H1 (cell line): ENCODE measurements around the gene ENPP6. TPM values are rescaled to one million over a fixed set of nuclear protein-coding genes. Genes with fewer than 3 reads are reported as not detected.

Source experiments
- CTCF ChIA-PET: fragments of 300-600 bp; sonication (Branson Sonifier 250); formaldehyde crosslinking; loops from one replicate; lab custom pipeline; 2021; ENCODE audit not compliant: partially characterized antibody; lab: Charles Lee
- POLR2A ChIA-PET: fragments of 300-600 bp; sonication (Branson Sonifier 250); formaldehyde crosslinking; loops from one replicate; lab custom pipeline; 2021; ENCODE audit warnings: inconsistent platforms; ENCODE audit not compliant: partially characterized antibody; lab: Charles Lee
- DNase-seq, 2 experiments: peaks; one replicate each; pipeline versions ENCODE4 v3.0.0 to v3.0.0-alpha.2; 2010 to 2022; ENCODE audit warnings: low spot score in 2 of 2, low read depth in 1 of 2, mixed read lengths in 1 of 2
- FAIRE-seq: peaks from 2 replicates; lab custom pipeline; 2011; peaks lifted over from hg19 to GRCh38; lab: Jason Lieb, UNC
- H2AFZ ChIP-seq: 2 replicates; pipeline ENCODE4 v1.8.1; 2012; ENCODE audit warnings: low read length, inconsistent platforms
- H2AK5ac ChIP-seq: 2 replicates; pipeline ENCODE4 v1.6.1; 2013; ENCODE audit warnings: low read depth, low read length
- H2BK120ac ChIP-seq: replicated peaks from 2 replicates; pipeline ENCODE3; 2013; ENCODE audit warnings: low read depth, low read length, inconsistent platforms
- H2BK12ac ChIP-seq: 2 replicates; pipeline ENCODE4 v1.6.1; 2013; ENCODE audit warnings: low read depth, low read length
- H2BK15ac ChIP-seq: 2 replicates; pipeline ENCODE4 v1.6.1; 2013; ENCODE audit warnings: low read length
- H2BK20ac ChIP-seq: 2 replicates; pipeline ENCODE4 v1.6.1; 2013; ENCODE audit warnings: low read length
- H2BK5ac ChIP-seq: 2 replicates; pipeline ENCODE4 v1.6.1; 2013; ENCODE audit warnings: low read depth, low read length
- H3K14ac ChIP-seq: 2 replicates; pipeline ENCODE4 v1.6.1; 2013; ENCODE audit warnings: inconsistent platforms; ENCODE audit not compliant: insufficient read length
- H3K18ac ChIP-seq: 2 replicates; pipeline ENCODE4 v1.6.1; 2013; ENCODE audit warnings: low read length; ENCODE audit errors: extremely low read depth
- H3K23ac ChIP-seq: 2 replicates; pipeline ENCODE4 v1.6.1; 2013; ENCODE audit warnings: inconsistent platforms; ENCODE audit not compliant: insufficient read length
- H3K23me2 ChIP-seq: 2 replicates; pipeline ENCODE4 v1.6.1; 2013; ENCODE audit warnings: low read depth, low read length
- H3K27ac ChIP-seq: 2 replicates; pipeline ENCODE4 v1.6.1; 2011; ENCODE audit warnings: low read depth, low read length, inconsistent platforms
- H3K27me3 ChIP-seq, 4 experiments: replicated peaks in 1 of 4; 1 replicate in 1 of 4; 2 replicates in 3 of 4; pipeline versions ENCODE4 v1.6.1 to v1.8.1; 2011 to 2013; ENCODE audit warnings: low read length in 3 of 4, mild to moderate bottlenecking in 3 of 4, inconsistent platforms in 2 of 4, mixed read lengths in 2 of 4, moderate library complexity in 1 of 4; ENCODE audit not compliant: control insufficient read depth in 3 of 4, insufficient read depth in 3 of 4; ENCODE audit errors: extremely low read depth in 1 of 4
- H3K36me3 ChIP-seq, 4 experiments: 2 replicates each; pipeline versions ENCODE4 v1.6.1 to v1.8.1; 2011 to 2013; ENCODE audit warnings: mild to moderate bottlenecking in 4 of 4, low read length in 3 of 4, moderate library complexity in 2 of 4, control low read depth in 1 of 4, inconsistent platforms in 1 of 4; ENCODE audit not compliant: insufficient read depth in 4 of 4, control insufficient read depth in 2 of 4
- H3K4ac ChIP-seq: replicated peaks from 2 replicates; pipeline ENCODE3; 2013; ENCODE audit warnings: low read length, low read depth, mixed read lengths, inconsistent platforms; ENCODE audit not compliant: insufficient read length
- H3K4me1 ChIP-seq, 4 experiments: replicated peaks in 1 of 4; 1 replicate in 1 of 4; 2 replicates in 3 of 4; pipeline versions ENCODE4 v1.6.1 to v1.8.1; 2011 to 2013; ENCODE audit warnings: low read length in 3 of 4, inconsistent platforms in 2 of 4, mixed read lengths in 1 of 4; ENCODE audit not compliant: insufficient read depth in 4 of 4, control insufficient read depth in 3 of 4
- H3K4me2 ChIP-seq, 2 experiments: 2 replicates each; pipeline versions ENCODE4 v1.6.1 to v1.8.1; 2011 to 2013; ENCODE audit warnings: low read depth in 2 of 2, low read length in 2 of 2, control low read depth in 1 of 2, inconsistent platforms in 1 of 2, mild to moderate bottlenecking in 1 of 2; ENCODE audit not compliant: insufficient read depth in 1 of 2
- H3K4me3 ChIP-seq, 4 experiments: fragments of 200-600, 300-600 bp in 1 of 4; sonication (generic), shearing (Covaris generic), sonication (Bioruptor Twin) in 1 of 4; 2 replicates each; pipeline versions ENCODE4 v1.5.1 to v1.8.1; 2011 to 2016; ENCODE audit warnings: low read length in 4 of 4, low read depth in 3 of 4, control low read depth in 2 of 4, inconsistent platforms in 2 of 4, mild to moderate bottlenecking in 2 of 4, mixed read lengths in 1 of 4, moderate library complexity in 1 of 4; ENCODE audit not compliant: insufficient read depth in 2 of 4; ENCODE audit errors: extremely low read depth in 1 of 4
- H3K56ac ChIP-seq: replicated peaks from 2 replicates; pipeline ENCODE3; 2013; ENCODE audit warnings: low read depth, mild to moderate bottlenecking, mixed read lengths, low read length, inconsistent platforms; ENCODE audit not compliant: insufficient read length
- H3K79me1 ChIP-seq: 2 replicates; pipeline ENCODE4 v1.6.1; 2013; ENCODE audit warnings: low read depth, low read length, control low read depth
- H3K79me2 ChIP-seq, 2 experiments: 2 replicates each; pipeline versions ENCODE4 v1.6.1 to v1.8.1; 2012 to 2013; ENCODE audit warnings: low read length in 2 of 2, mild to moderate bottlenecking in 2 of 2, inconsistent platforms in 1 of 2; ENCODE audit not compliant: insufficient read depth in 2 of 2, control insufficient read depth in 1 of 2
- H3K9ac ChIP-seq, 4 experiments: replicated peaks in 1 of 4; 1 replicate in 1 of 4; 2 replicates in 3 of 4; pipeline versions ENCODE4 v1.6.1 to v1.8.1; 2011 to 2013; ENCODE audit warnings: low read depth in 3 of 4, low read length in 3 of 4, control low read depth in 2 of 4, mild to moderate bottlenecking in 2 of 4, moderate library complexity in 2 of 4, inconsistent platforms in 1 of 4; ENCODE audit errors: extremely low read depth in 1 of 4
- H3K9me3 ChIP-seq, 2 experiments: 2 replicates each; pipeline versions ENCODE4 v1.6.1 to v1.8.1; 2012 to 2013; ENCODE audit warnings: mild to moderate bottlenecking in 2 of 2, moderate library complexity in 2 of 2, control low read depth in 1 of 2, inconsistent platforms in 1 of 2, low read depth in 1 of 2, low read length in 1 of 2, mixed read lengths in 1 of 2; ENCODE audit not compliant: insufficient read depth in 2 of 2
- H4K20me1 ChIP-seq, 2 experiments: replicated peaks in 1 of 2; 2 replicates each; pipeline versions ENCODE3 to v1.8.1; 2011 to 2013; ENCODE audit warnings: inconsistent platforms in 2 of 2, low read length in 2 of 2, mild to moderate bottlenecking in 1 of 2; ENCODE audit not compliant: insufficient read depth in 2 of 2, control insufficient read depth in 1 of 2
- H4K5ac ChIP-seq: 2 replicates; pipeline ENCODE4 v1.6.1; 2013; ENCODE audit warnings: low read length, low read depth, mixed read lengths, inconsistent platforms; ENCODE audit not compliant: insufficient read length
- H4K8ac ChIP-seq: 2 replicates; pipeline ENCODE4 v1.8.0; 2013; ENCODE audit warnings: mild to moderate bottlenecking, moderate library complexity, low read length, inconsistent platforms; ENCODE audit not compliant: insufficient read depth; ENCODE audit errors: extremely low read depth
- H4K91ac ChIP-seq: replicated peaks from 2 replicates; pipeline ENCODE3; 2013; ENCODE audit warnings: low read length, mixed read lengths, inconsistent platforms; ENCODE audit not compliant: insufficient read length
- CBX5 ChIP-seq: fragments of 300-800, 300-1000 bp; sonication (generic); IDR thresholded peaks from 2 replicates; pipeline ENCODE4 v1.7.1; 2016; ENCODE audit warnings: antibody characterized with exemption, low read length, low read depth
- CEBPB ChIP-seq: IDR thresholded peaks from 2 replicates; pipeline ENCODE4 v1.6.1; 2012; ENCODE audit warnings: low read depth, low read length
- EGR1 ChIP-seq: IDR thresholded peaks from 2 replicates; pipeline ENCODE4 v1.6.1; 2011; ENCODE audit warnings: low read depth, low read length, borderline replicate concordance
- FOSL1 ChIP-seq: IDR thresholded peaks from 2 replicates; pipeline ENCODE4 v1.6.1; 2011; ENCODE audit warnings: mild to moderate bottlenecking, low read depth, low read length, moderate library complexity; ENCODE audit not compliant: insufficient read depth
- JUND ChIP-seq: IDR thresholded peaks from 2 replicates; pipeline ENCODE4 v1.6.1; 2011; ENCODE audit warnings: mild to moderate bottlenecking, improper control_type of control experiment, low read length
- MAX ChIP-seq: IDR thresholded peaks from 2 replicates; pipeline ENCODE4 v1.6.1; 2012; ENCODE audit warnings: inconsistent platforms
- PHF8 ChIP-seq: fragments of 200-600 bp; sonication (generic); conservative IDR thresholded peaks from 2 replicates; pipeline ENCODE4 v1.7.1; 2012; ENCODE audit warnings: low read depth, mild to moderate bottlenecking, inconsistent platforms, low read length, moderate library complexity
- POLR2AphosphoS5 ChIP-seq: IDR thresholded peaks from 2 replicates; pipeline ENCODE4 v1.6.1; 2011; ENCODE audit warnings: low read depth, low read length
- POU5F1 ChIP-seq: IDR thresholded peaks from 2 replicates; pipeline ENCODE4 v1.6.1; 2011; ENCODE audit warnings: low read depth, mild to moderate bottlenecking, low read length, moderate library complexity
- RNF2 ChIP-seq: fragments of 200-900, 300-1000 bp; sonication (generic); IDR thresholded peaks from 2 replicates; pipeline ENCODE4 v1.7.1; 2016; ENCODE audit warnings: borderline replicate concordance, low read depth, mild to moderate bottlenecking, antibody characterized with exemption, low read length; ENCODE audit not compliant: poor library complexity, severe bottlenecking; ENCODE audit errors: missing control alignments
- SIX5 ChIP-seq: IDR thresholded peaks from 2 replicates; pipeline ENCODE4 v1.6.1; 2011; ENCODE audit warnings: mild to moderate bottlenecking, low read depth, low read length
- SP1 ChIP-seq: IDR thresholded peaks from 2 replicates; pipeline ENCODE4 v1.6.1; 2011; ENCODE audit warnings: low read depth, low read length
- SP2 ChIP-seq: IDR thresholded peaks from 2 replicates; pipeline ENCODE4 v1.6.1; 2012; ENCODE audit warnings: mild to moderate bottlenecking, low read length, inconsistent platforms
- SP4 ChIP-seq: IDR thresholded peaks from 2 replicates; pipeline ENCODE4 v1.6.1; 2012; ENCODE audit warnings: low read length, inconsistent platforms
- TAF1 ChIP-seq: IDR thresholded peaks from 2 replicates; pipeline ENCODE4 v1.6.1; 2011; ENCODE audit warnings: mild to moderate bottlenecking, low read depth, low read length
- WGBS, 2 experiments: shearing (Covaris generic) in 1 of 2; methylation state at CpG; one replicate each; pipeline versions ENCODE4 v1.1.6 to v1.1.7; 2013 to 2015; ENCODE audit warnings: low lambda C conversion rate in 2 of 2, mixed read lengths in 2 of 2, inconsistent platforms in 1 of 2, low coverage in 1 of 2, missing lambda C conversion rate in 1 of 2; ENCODE audit not compliant: insufficient replicate concordance in 2 of 2, insufficient coverage in 1 of 2, insufficient read length in 1 of 2; ENCODE audit errors: extremely low coverage in 1 of 2, missing lambda C conversion rate in 1 of 2; 5-methylcytosine and 5-hydroxymethylcytosine counted together
- polyA plus RNA-seq, 7 experiments: library from polyadenylated mRNA; depleted of rRNA in 3 of 7; stranded (reverse) in 5 of 7; unstranded in 2 of 7; fragments of >200 nt in 5 of 7; fragments of 200-250 nt in 2 of 7; gene quantifications; 1 replicate in 5 of 7; 2 replicates in 1 of 7; 4 replicates in 1 of 7; pipeline versions ENCODE4 v1.2.1 to v1.2.3, GENCODE V29; 2011 to 2013; ENCODE audit warnings: missing spikeins in 2 of 7, mixed read lengths in 2 of 7
- total RNA-seq: library from RNA; stranded (reverse); fragmentation: NEBNext Ultra II Directional; extraction: Animal tissue kit (Norgen Biotek cat#: 25700); gene quantifications from 2 replicates; pipeline ENCODE4 v1.2.1, GENCODE V29; 2021

The ENPP6 gene
- total and polyA plus RNA-seq, 2 of the 8 experiments (the other 6 are each of a cell fraction or from before 2014, with no cell fraction given), result 0.11 to 0.20 TPM

- H3K56ac ChIP-seq, result no peak overlapping the region
- TF ChIP-seq SP4 (no peak), TAF1 (no peak), SIX5 (no peak), JUND (no peak), SP2 (no peak), PHF8 (no peak), POU5F1 (no peak), CEBPB (no peak), POLR2AphosphoS5 (no peak), EGR1 (no peak), RNF2 (no peak), MAX (no peak), FOSL1 (no peak), SP1 (no peak), CBX5 (no peak)
Measured at GRCh38 chr4:184189966-184190365, 27.7 kb downstream of the ENPP6 start.

More at GRCh38 chr4:184189966-184190365, 27.7 kb downstream of the ENPP6 start:
- Histone ChIP-seq H2BK15ac (no peak overlapping the region), H3K4me1 (peaks cover 0 to 2% (median 0%) of the 10 kb centered on the region in 4 experiments; a peak in 1 of 7 replicates), H3K9ac (no peak overlapping the region), H3K79me1 (no peaks in the 10 kb centered on the region), H3K9me3 (peaks cover 0 to 6% of the 10 kb centered on the region in 2 experiments; a peak in 2 of 4 replicates), H2AK5ac (no peak overlapping the region), H4K5ac (no peak overlapping the region), H3K79me2 (no peaks in the 10 kb centered on the region), H4K91ac (no peak overlapping the region), H3K4me2 (no peak overlapping the region), H4K8ac (no peak overlapping the region), H3K14ac (no peak overlapping the region), H2BK120ac (no peak overlapping the region), H3K4ac (no peak overlapping the region), H3K4me3 (no peak overlapping the region), H2AFZ (no peak overlapping the region), H4K20me1 (no peaks in the 10 kb centered on the region), H3K27ac (no peak overlapping the region), H2BK5ac (no peak overlapping the region), H3K27me3 (no peaks in the 10 kb centered on the region), H2BK20ac (no peak overlapping the region), H3K23ac (no peak overlapping the region), H2BK12ac (no peak overlapping the region), H3K18ac (no peak overlapping the region), H3K23me2 (no peaks in the 10 kb centered on the region), H3K36me3 (0 out of 8 replicates have a peak, but pooled peaks cover 0 to 4% (median 0%) of the 10 kb centered on the region in 4 experiments)
- DNase-seq (no peak), FAIRE-seq (no peak)
- CTCF ChIA-PET, result no interaction called here
- WGBS, 2 experiments, result 91% methylated on average over 4 of the region's 4 CpGs; no CpG with 5 or more reads in 1 of the 2 experiments
- POLR2A ChIA-PET, result no interaction called here
